ENCODE results near the gene SLX1A. TPM values are rescaled to one million over a fixed set of nuclear protein-coding genes. Genes with fewer than 3 reads are reported as not detected.

Gene SLX1A
- total and polyA plus RNA-seq, 9 of the 15 experiments (the other 6 are each of a cell fraction or from before 2014, with no cell fraction given) = 2.3 to 86.5 (median 11.6) TPM

DNA sequence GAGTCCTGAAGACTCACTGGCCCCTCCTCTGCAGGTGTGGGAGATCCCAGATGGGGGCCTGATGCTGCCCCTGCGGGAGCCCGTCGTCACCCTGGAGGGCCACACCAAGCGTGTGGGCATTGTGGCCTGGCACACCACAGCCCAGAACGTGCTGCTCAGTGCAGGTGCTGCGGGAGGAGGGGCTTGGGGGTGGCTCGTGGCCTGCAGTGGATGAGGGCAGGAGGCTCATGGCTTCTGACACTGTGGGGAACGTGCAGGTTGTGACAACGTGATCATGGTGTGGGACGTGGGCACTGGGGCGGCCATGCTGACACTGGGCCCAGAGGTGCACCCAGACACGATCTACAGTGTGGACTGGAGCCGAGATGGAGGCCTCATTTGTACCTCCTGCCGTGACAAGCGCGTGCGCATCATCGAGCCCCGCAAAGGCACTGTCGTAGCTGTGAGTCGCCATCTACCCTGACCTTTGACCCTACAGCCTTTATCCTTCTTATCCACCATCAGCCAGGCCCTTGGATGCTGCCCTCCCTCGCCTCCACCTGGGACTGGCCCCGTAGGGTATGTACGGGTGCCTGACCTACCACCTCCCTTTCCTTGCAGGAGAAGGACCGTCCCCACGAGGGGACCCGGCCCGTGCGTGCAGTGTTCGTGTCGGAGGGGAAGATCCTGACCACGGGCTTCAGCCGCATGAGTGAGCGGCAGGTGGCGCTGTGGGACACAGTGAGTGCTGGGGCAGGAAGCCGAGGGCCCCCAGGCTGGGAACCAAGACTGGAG lies 6.7 kb upstream of the SLX1A start:
- Histone ChIP-seq H3K27ac (ENCODE audit: extremely low read depth, low read depth, low read length) (no peak overlapping the region), H4K20me1 (replicated peaks; ENCODE audit: control insufficient read depth, insufficient read depth, low read length) (no peaks in the 10 kb centered on the region), H2AFZ (ENCODE audit: low read depth, low read length) (peak overlapping the region; percentile 52; the same call in 1 of the 2 replicates), H3K9ac (ENCODE audit: insufficient read depth in 1 of 2, low read depth in 2 of 2, low read length in 2 of 2) (peak overlapping the region in 1 of 2 experiments; percentile 72; a peak in 1 of 4 replicates), H3K4me3 (no peak overlapping the region), H3K9me1 (ENCODE audit: control insufficient read depth, insufficient read depth, low read length) (no peaks in the 10 kb centered on the region), H3K27me3 (ENCODE audit: control insufficient read depth in 2 of 2, insufficient read depth in 2 of 2, low read length in 2 of 2) (no peaks in the 10 kb centered on the region), H3K79me2 (ENCODE audit: control insufficient read depth, insufficient read depth, low read length) (no peaks in the 10 kb centered on the region), H3K4me2 (ENCODE audit: insufficient read depth, low read length) (peak overlapping the region; percentile 75), H3K9me3 (replicated peaks; ENCODE audit: control insufficient read depth, insufficient read depth, low read depth, low read length) (no peaks in the 10 kb centered on the region), H3K4me1 (replicated peaks in 1 of 2; ENCODE audit: control insufficient read depth in 2 of 2, insufficient read depth in 2 of 2, low read length in 2 of 2) (peaks cover 32 to 58% of the 10 kb centered on the region in 2 experiments), H3K36me3 (ENCODE audit: control insufficient read depth, insufficient read depth, low read length) (0 out of 3 replicates have a peak, but pooled peaks cover 3% of the 10 kb centered on the region)
- peak; percentile 85 for ATAC-seq
- DNase-seq (ENCODE audit: extremely low read depth in 1 of 4, low spot score in 3 of 4) = peak; percentile 66 to 88 (median 73)
- WGBS (ENCODE audit: insufficient coverage, low coverage, missing lambda C conversion rate) = 18% methylated on average over 31 of the region's 36 CpGs
- peak; percentile 76 for FAIRE-seq
- BruUV-seq (replicated peaks) = no TSS peak
- ChIA-PET POLR2A (interaction anchor here (1.2 kb wide), 1 partner anchor 8 kb away, joined by 4 read pairs; no protein-coding TSS in a partner anchor), CTCF (ENCODE audit: low intra/inter-chr PET ratio) (no interaction called here)
- intact Hi-C loops (cut with micrococcal nuclease) (no loop called here), in situ Hi-C loops (cut with MboI) (loop anchor here (5.0 kb wide), 1 partner anchor 735 kb away; the partner anchor contains the start of genes BOLA2 and SLX1B)
- TF ChIP-seq LARP7 (IDR thresholded peaks at IDR 0.05) (no peak), ZMIZ1 (IDR thresholded peaks at IDR 0.05; ENCODE audit: low read depth in 2 of 2, low read length in 2 of 2) (no peak), CBX5 (IDR thresholded peaks at IDR 0.05; ENCODE audit: borderline replicate concordance, low read depth) (no peak), STAT5A (IDR thresholded peaks at IDR 0.05; ENCODE audit: borderline replicate concordance, low read length) (no peak), FUS (optimal IDR thresholded peaks at IDR 0.05; ENCODE audit: low read depth, low read length) (no peak), HNRNPL (IDR thresholded peaks at IDR 0.05; ENCODE audit: low read depth, low read length) (0 out of 2 replicates have a peak, but pooled peaks have one; percentile 24), MAZ (CRISPR knock-in tag; conservative IDR thresholded peaks at IDR 0.05 in 1 of 2, IDR thresholded peaks at IDR 0.05 in 1 of 2) (peak in 1 of 2 experiments; percentile 76), ZBTB7A (IDR thresholded peaks at IDR 0.05; ENCODE audit: borderline replicate concordance, control insufficient read depth, low read depth, low read length) (peak; percentile 74; the same call in 1 of the 2 replicates), BRF2 (IDR thresholded peaks at IDR 0.05; ENCODE audit: borderline replicate concordance, insufficient read depth, insufficient read length) (no peak), CBFA2T2 (conservative IDR thresholded peaks at IDR 0.05) (peak; percentile 50; the same call in 1 of the 2 replicates), NFRKB (IDR thresholded peaks at IDR 0.05; ENCODE audit: low read depth) (no peak), ZNF780A (CRISPR knock-in tag; IDR thresholded peaks at IDR 0.05) (no peak), GATA2 (CRISPR knock-in tag; IDR thresholded peaks at IDR 0.05) (peak; percentile 74), HDAC1 (IDR thresholded peaks at IDR 0.05) (peak in 1 of 2 experiments; percentile 88; a peak in 2 of 4 replicates), ZSCAN32 (CRISPR knock-in tag; IDR thresholded peaks at IDR 0.05) (no peak), TFAP4 (CRISPR knock-in tag; IDR thresholded peaks at IDR 0.05; ENCODE audit: borderline replicate concordance) (peak; percentile 83)

Data from K562 (cell line).